SU-DHL-6 (cell line): ENCODE data around the gene FAM25A.

Experiments used
- H2AFZ ChIP-seq: fragments of 200-600 bp; sonication (generic); 2 replicates; pipeline ENCODE4 v1.6.1; 2014; ENCODE audit warnings: low read depth, mild to moderate bottlenecking, moderate library complexity, mixed read lengths, antibody characterized with exemption, low read length; ENCODE audit not compliant: severe bottlenecking
- H3F3A ChIP-seq: fragments of 200-600 bp; shearing (Covaris generic); 2 replicates; pipeline ENCODE4 v1.6.0; 2016; ENCODE audit warnings: antibody characterized with exemption, mild to moderate bottlenecking; ENCODE audit not compliant: insufficient read depth
- H3K27ac ChIP-seq: fragments of 200-600 bp; sonication (generic); 2 replicates; pipeline ENCODE4 v1.5.1; 2016; ENCODE audit warnings: low read depth, mild to moderate bottlenecking, low read length, moderate library complexity, mixed read lengths
- H3K27me3 ChIP-seq: fragments of 200-600 bp; sonication (generic), shearing (Covaris generic); 2 replicates; pipeline ENCODE4 v1.6.0; 2014; ENCODE audit warnings: mild to moderate bottlenecking, low read length
- H3K36me3 ChIP-seq: fragments of 200-600 bp; sonication (generic); 2 replicates; pipeline ENCODE4 v1.6.1; 2014; ENCODE audit warnings: mild to moderate bottlenecking, low read length, mixed read lengths
- H3K4me2 ChIP-seq: fragments of 300-600, 200-600 bp; shearing (Covaris generic), sonication (generic); 2 replicates; pipeline ENCODE4 v1.6.0; 2014; ENCODE audit warnings: low read length, low read depth, mild to moderate bottlenecking; ENCODE audit not compliant: poor library complexity, severe bottlenecking
- H3K4me3 ChIP-seq: fragments of 200-600 bp; sonication (generic); 2 replicates; pipeline ENCODE4 v1.5.1; 2014; ENCODE audit warnings: antibody characterized with exemption, low read length, mild to moderate bottlenecking, mixed read lengths; ENCODE audit not compliant: insufficient read depth, poor library complexity, severe bottlenecking
- H3K79me2 ChIP-seq: fragments of 200-600 bp; sonication (generic); 2 replicates; pipeline ENCODE4 v1.6.1; 2014; ENCODE audit warnings: mild to moderate bottlenecking, low read length, moderate library complexity; ENCODE audit not compliant: insufficient read depth
- H3K9ac ChIP-seq: fragments of 200-600 bp; sonication (generic); 2 replicates; pipeline ENCODE4 v1.7.0; 2014; ENCODE audit warnings: mild to moderate bottlenecking, low read length
- H3K9me2 ChIP-seq: fragments of 200-600 bp; sonication (generic); replicated peaks from 2 replicates; pipeline ENCODE4 v1.6.1; 2014; ENCODE audit warnings: low read length; ENCODE audit not compliant: insufficient read depth
- H3K9me3 ChIP-seq: fragments of 200-600 bp; sonication (generic); 2 replicates; pipeline ENCODE4 v1.6.1; 2014; ENCODE audit warnings: low read length, mixed read lengths; ENCODE audit not compliant: insufficient read depth
- H4K20me1 ChIP-seq: fragments of 200-600 bp; sonication (generic); 2 replicates; pipeline ENCODE4 v1.6.1; 2014; ENCODE audit warnings: low read depth, mild to moderate bottlenecking, antibody characterized with exemption, low read length, moderate library complexity, mixed read lengths
- CTCF ChIP-seq: fragments of 200-600 bp; sonication (generic); IDR thresholded peaks from one replicate; pipeline ENCODE4 v1.5.1; 2017; ENCODE audit warnings: antibody characterized with exemption, mild to moderate bottlenecking, low read length, moderate library complexity; ENCODE audit not compliant: insufficient read depth, poor library complexity, severe bottlenecking
- EZH2phosphoT487 ChIP-seq: fragments of 200-600 bp; sonication (generic), shearing (Covaris generic); conservative IDR thresholded peaks from 2 replicates; pipeline ENCODE4 v1.6.1; 2018; ENCODE audit warnings: mild to moderate bottlenecking, antibody characterized with exemption, low read length, moderate library complexity, mixed read lengths

The FAM25A gene

GRCh38 chr10:87030912-87031635, 11.0 kb downstream of the FAM25A start:
- no peaks in the 10 kb centered on the region for H4K20me1 ChIP-seq
- H3K36me3 ChIP-seq, result no peaks in the 10 kb centered on the region
- H2AFZ ChIP-seq, result no peak overlapping the region
- H3K9ac ChIP-seq, result no peak overlapping the region
- no peaks in the 10 kb centered on the region for H3F3A ChIP-seq
- H3K9me2 ChIP-seq, result no peaks in the 10 kb centered on the region
- TF ChIP-seq EZH2phosphoT487, result no peak
- TF ChIP-seq CTCF, result no peak
- no peak overlapping the region for H3K4me3 ChIP-seq
- no peak overlapping the region for H3K4me2 ChIP-seq
- no peak overlapping the region for H3K27ac ChIP-seq
- H3K27me3 ChIP-seq, result no peaks in the 10 kb centered on the region
- no peaks in the 10 kb centered on the region for H3K79me2 ChIP-seq
- H3K9me3 ChIP-seq, result no peaks in the 10 kb centered on the region

GRCh38 chr10:87036623-87037022, 16.5 kb downstream of the FAM25A start:
- H3F3A ChIP-seq, result no peaks in the 10 kb centered on the region
- no peaks in the 10 kb centered on the region for H3K9me3 ChIP-seq
- H3K9me2 ChIP-seq, result no peaks in the 10 kb centered on the region

GRCh38 chr10:87038286-87038717, 18.2 kb downstream of the FAM25A start:
- H3K79me2 ChIP-seq, result no peaks in the 10 kb centered on the region
- H3K9me2 ChIP-seq, result no peaks in the 10 kb centered on the region
- no peaks in the 10 kb centered on the region for H3F3A ChIP-seq
- no peak overlapping the region for H3K4me2 ChIP-seq
- no peak overlapping the region for H3K4me3 ChIP-seq
- no peaks in the 10 kb centered on the region for H3K27me3 ChIP-seq
- no peak overlapping the region for H3K27ac ChIP-seq
- H3K9me3 ChIP-seq, result no peaks in the 10 kb centered on the region
- H4K20me1 ChIP-seq, result no peaks in the 10 kb centered on the region
- H3K36me3 ChIP-seq, result no peaks in the 10 kb centered on the region
- no peak overlapping the region for H2AFZ ChIP-seq
- H3K9ac ChIP-seq, result no peak overlapping the region
- no peak for TF ChIP-seq EZH2phosphoT487
- no peak for TF ChIP-seq CTCF

More at GRCh38 chr10:87036623-87037022, 16.5 kb downstream of the FAM25A start:
- Histone ChIP-seq H4K20me1 (no peaks in the 10 kb centered on the region), H3K27me3 (no peaks in the 10 kb centered on the region), H3K4me2 (no peak overlapping the region), H3K27ac (no peak overlapping the region), H3K36me3 (no peaks in the 10 kb centered on the region), H3K4me3 (no peak overlapping the region), H2AFZ (no peak overlapping the region), H3K9ac (no peak overlapping the region), H3K79me2 (no peaks in the 10 kb centered on the region)
- no peak for TF ChIP-seq EZH2phosphoT487
- no peak for TF ChIP-seq CTCF
